GM18909 (cell line): ENCODE results near the gene ATRAID.
"Not testable (repeated sequence)": the region's sequence is repeated elsewhere in the genome, so short reads cannot be mapped to it uniquely, and the experiment has no call there.

Experiments
- ATAC-seq: cut with Tn5 transposase; IDR thresholded peaks from one replicate; pipeline ENCODE4 v1.9.1; 2021; ENCODE audit warnings: mild to moderate bottlenecking; ENCODE audit not compliant: unreplicated experiment, poor library complexity

The ATRAID gene, protein sequence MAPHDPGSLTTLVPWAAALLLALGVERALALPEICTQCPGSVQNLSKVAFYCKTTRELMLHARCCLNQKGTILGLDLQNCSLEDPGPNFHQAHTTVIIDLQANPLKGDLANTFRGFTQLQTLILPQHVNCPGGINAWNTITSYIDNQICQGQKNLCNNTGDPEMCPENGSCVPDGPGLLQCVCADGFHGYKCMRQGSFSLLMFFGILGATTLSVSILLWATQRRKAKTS

GRCh38 chr2:27211943-27212625, at the start of gene ATRAID, which contains the start of gene SLC5A6:
Gene ATRAID, plus strand, starts transcription at chr2:27212041. Its CDS starts 328 bp downstream, at chr2:27212369.
Gene SLC5A6, minus strand, starts transcription at chr2:27212268. Its CDS starts 4,618 bp downstream, at chr2:27207650.
- ATAC-seq, result peak; percentile 82

DNA sequence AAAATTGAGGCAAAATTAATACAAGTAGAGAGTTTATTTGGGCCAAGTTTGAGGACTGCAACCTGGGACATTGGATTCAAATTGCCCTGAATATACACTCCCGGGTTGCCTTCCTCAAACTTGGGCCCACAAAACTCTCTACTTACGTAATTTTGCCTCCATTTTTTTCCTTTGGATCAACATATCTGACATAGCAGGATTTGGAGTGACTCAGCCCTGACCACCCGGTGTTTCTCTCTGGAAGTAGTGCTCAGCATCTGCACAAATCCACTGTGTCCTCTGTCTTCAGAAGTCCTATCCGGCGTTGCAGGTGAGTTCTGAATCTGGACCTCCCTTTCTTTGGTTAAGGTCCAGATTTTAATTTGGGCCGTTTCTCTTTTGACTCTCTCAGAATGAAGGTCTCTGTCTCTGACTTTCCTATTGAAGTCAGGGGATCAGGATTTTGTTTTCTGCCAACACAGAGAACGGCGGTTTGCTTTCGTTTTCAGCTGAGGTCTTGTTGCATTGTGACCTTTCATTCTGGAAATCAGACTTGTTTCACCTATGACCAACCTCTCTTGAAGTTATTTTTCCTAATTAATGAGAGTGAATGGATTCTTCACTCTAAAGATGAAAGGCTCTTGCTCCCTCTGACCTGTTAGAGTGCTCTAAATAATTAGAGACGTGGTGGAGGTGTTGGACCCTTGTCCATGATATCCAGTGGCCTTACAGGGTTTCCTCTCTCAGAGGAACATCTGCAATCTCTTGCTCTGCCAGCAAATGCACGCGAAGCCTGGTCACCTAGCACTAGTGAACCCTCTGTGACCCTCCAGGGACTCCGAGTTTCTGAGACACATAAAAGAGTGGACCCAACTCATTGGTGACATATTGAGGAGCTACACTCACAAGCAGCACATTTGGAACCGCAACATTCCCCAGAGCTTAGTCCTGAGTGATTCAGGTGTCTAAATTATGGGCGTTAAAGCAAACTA, 49.4 kb upstream of the ATRAID start:
- no peak for ATAC-seq

DNA sequence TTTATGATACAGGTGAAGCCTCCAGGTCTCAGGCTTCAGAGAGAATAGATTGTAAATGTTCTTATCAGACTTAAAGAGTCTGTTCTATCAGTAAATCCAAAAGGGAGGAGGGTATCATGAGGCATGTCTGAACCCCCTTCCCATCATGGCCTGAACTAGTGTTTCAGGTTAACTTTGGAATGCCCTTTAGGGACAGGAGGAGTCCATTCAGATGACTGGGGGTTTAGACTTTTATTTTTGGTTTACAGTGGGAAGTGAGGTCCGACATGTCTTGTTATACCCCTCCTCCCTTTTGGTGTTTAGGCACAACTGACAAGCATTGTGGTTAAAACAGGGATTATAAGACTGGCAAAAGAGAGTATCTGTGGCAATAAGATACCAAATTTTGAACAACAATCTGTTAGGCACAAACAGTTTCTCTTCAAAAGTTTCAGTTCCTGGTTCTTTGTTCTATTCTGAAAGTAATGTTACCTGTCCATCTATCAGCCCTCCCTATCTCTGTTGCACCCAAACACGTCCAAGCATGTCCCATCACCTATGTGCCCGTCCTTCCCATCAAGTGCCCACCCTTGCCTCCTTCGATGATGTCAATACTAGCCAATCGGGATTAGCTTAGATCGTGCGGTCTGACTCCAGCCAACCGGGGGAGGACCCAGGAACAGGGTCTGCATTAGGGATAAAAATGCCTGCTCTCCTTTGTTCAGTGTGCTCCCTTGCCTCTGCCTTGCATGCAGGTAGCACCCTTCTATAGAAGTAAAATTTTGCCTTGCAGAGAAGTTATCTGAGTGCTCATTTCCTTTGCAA, 46.7 kb upstream of the ATRAID start:
- ATAC-seq, result no peak

- no peak for ATAC-seq
These were observed 41.1 kb upstream of the ATRAID start for GRCh38 chr2:27170581-27171337.

DNA sequence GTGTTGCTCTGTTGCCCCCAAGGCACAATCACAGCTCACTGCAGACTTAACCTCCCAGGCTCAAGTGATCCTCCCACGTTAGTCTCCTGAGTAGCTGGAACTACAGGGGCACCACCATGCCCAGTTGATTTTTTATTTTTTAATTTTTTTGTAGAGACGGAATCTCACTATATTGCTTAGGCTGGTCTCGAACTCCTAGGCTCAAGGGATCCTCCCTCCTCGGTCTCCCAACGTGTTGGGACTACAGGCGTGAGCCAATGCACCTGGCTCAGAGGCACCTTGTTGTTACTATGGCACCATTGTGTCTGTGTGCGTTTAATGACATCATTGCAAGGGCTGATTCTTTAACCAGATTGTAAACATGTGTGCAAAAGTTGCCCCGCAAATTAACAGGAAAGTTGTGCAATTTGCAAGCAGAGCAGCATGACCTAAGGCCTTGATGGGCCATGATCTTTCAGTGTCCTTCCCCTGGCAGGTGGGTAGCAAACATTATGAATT, 40.4 kb upstream of the ATRAID start:
- ATAC-seq, result no peak

DNA sequence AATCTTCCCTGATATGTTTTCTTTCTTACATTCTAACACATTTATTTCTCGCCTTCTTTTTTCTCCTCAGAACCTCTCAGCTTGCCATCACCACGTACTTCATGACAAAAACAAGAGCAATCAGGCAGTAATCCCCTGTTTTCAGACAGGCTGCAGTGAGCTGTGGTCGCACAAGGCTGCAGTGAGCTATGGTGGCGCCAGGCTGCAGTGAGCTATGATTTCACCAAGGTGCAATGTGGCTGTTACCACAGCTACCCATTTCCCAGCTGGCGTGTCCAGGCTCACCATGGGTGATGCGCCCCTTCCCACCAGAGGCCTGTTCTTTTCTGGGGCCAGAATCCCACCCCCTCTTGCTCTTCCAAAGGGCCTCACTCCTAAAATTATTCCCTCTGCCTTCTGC, 37.2 kb upstream of the ATRAID start:
- ATAC-seq, result no peak

DNA sequence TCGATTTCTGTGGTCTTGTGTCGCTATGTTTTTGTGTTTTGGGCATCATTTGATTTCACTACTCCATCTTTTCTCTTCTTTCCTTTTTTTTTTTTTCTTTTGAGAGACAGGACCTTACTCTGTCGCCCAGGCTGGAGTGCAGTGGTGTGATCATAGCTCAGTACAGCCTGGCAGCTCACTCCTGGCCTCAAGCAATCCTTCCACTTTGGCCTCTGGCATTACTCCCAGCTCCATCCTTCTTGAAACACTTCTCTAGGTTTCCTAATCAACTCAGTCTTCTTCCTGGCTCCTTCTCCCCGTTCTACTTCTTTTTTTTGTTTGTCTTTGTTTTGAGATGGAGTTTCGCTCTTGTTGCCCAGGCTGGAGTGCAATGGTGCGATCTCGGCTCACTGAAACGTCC, 36.5 kb upstream of the ATRAID start:
- ATAC-seq, result no peak

GRCh38 chr2:27175781-27176180, 36.1 kb upstream of the ATRAID start:
- ATAC-seq, result not testable (repeated sequence)

DNA sequence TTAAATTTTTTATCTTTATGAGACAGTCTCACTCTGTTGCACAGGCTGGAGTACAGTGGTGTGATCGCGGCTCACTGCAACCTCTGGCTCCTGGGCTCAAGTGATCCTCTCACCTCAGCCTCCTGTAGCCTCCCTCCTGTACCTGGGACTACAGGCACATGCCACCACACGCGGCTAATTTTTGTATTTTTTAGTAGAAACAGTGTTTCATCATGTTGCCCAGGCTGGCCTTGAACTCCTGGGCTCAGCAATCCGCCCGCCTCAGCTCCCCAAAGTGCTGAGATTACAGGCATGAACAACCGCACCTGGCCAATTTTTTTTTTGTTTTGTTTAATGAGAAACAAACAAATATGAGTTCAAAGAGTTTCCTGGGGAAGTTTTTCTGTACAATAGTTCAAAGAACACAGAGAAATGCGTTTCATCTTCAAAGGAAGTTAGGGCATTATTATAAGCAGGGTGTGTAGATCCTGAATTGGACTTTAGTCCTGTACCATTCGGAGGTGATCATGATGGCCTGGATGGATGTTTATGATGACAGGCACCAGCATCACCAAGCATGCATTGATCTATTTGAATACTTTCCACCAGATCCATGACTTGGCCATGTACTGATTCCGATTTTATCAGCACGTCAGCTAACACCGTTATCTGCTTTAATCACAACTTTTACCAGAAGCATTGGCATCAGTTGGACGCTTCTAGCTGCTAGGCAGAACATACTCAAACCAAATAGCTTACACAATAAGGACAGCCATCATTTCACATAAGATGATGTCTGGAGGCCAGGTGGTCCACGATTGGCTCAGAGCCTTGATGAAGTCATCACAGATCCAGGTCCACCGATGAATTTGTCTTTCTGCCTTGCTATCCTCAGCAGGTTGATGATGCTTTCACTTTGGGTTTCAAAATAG, 34.1 kb upstream of the ATRAID start:
- ATAC-seq, result no peak

DNA sequence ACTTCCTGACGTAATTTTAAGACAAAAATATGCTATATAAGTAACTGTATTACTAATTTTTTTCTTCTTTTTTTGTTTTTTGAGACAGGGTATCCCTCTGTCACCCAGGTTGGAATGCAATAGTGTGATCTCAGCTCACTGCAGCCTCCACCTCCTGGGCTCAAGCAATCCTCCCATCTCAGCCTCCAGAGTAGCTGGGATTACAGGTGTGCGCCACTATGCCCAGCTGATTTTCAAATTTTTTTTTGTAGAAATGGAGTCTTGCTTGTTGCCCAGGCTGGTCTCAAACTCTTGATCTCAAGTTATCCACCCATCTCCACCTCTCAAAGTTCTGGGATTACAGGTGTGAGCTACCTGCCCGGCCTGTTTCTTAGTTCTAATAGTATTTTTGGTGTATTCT, 33.4 kb upstream of the ATRAID start:
- no peak for ATAC-seq

DNA sequence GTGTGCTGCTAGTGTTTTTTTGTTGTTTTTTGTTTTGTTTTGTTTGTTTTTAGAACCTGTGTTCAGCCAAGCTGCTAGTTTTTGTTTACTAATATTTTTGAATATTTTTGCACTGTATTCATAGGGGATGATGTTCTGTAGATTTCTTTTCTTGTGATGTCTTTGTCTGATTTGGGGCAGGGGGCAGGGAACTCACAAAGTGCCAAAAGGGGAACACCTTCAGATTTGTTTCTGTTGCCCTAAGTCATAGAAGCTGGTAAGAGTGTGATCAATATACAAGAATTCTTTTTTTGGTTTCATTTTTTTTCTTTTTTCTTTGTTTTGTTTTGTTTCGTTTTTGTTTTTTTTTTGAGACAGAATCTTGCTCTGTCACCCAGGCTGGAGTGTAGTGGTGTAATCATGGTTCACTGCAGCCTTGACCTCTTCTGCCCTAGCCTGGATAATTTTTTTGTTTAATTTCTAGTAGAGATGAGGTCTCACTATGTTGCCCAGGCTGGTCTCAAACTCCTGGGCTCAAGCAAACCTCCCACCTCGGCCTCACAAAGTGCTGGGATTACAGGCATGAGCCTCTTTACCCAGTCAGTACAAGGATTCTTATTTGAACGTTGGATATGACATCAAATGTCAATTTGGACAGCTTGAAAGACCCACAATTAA, 32.4 kb upstream of the ATRAID start:
- ATAC-seq, result no peak

- no peak for ATAC-seq
These were observed 29.5 kb upstream of the ATRAID start for GRCh38 chr2:27182346-27182745.

DNA sequence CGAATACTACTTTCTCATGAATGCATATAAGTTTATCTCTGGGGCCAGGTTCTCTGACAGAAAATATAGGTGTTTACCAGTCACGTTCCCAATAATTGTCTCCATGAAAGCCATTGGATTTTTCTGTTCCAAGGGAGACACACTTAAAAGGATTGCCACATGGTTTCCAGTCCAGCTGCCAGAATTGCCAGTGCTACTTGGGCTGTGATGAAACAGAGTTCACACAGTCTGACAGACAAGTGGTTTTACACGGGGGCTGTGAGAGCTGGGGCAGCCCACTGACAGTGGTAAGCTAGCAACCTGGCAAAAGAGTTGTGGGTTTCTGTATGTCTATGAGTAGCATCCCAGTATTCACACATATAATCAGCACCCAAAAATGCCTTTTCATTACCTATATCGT, 27.7 kb upstream of the ATRAID start:
- no peak for ATAC-seq

- ATAC-seq, result no peak
These were observed 26.4 kb upstream of the ATRAID start for GRCh38 chr2:27185331-27186026.

- no peak for ATAC-seq
These were observed 25.1 kb upstream of the ATRAID start for GRCh38 chr2:27186613-27187345.

DNA sequence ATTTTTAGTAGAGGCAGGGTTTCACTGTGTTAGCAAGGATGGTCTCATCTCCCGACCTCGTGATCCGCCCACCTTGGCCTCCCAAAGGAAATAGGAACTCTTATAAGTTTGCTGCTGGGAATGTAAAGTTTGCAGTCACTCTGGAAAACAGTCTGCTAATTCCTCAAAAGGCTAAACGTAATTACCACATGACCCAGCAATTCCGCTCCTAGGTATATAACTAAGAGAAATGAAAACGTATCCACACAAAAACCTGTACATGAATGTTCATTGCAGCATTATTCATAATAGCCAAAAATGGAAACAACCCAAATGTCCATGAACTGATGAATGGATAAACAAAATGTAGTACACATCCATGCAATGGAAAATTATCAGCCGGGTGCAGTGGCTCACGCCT, 21.9 kb upstream of the ATRAID start:
- ATAC-seq, result no peak
